AG10803 (cell line): ENCODE measurements around the gene DSCAML1.
"Not testable (repeated sequence)": the region's sequence is repeated elsewhere in the genome, so short reads cannot be mapped to it uniquely, and the experiment has no call there.

Experiments used
- DNase-seq: peaks from one replicate; pipeline ENCODE4 v3.0.0; 2010; ENCODE audit warnings: low read depth
- H3K4me3 ChIP-seq: 2 replicates; pipeline ENCODE4 v1.5.1; 2011; ENCODE audit warnings: mild to moderate bottlenecking, low read length, control low read depth
- TF ChIP-seq, protein P1 (sequence below): conservative IDR thresholded peaks from 2 replicates; pipeline ENCODE4 v1.5.1; 2011; ENCODE audit warnings: mild to moderate bottlenecking, low read length, control low read depth, inconsistent platforms

The DSCAML1 gene

GRCh38 chr11:117461396-117462182, 335.4 kb downstream of the DSCAML1 start:
- no peak overlapping the region for H3K4me3 ChIP-seq
- TF ChIP-seq, protein P1, sequence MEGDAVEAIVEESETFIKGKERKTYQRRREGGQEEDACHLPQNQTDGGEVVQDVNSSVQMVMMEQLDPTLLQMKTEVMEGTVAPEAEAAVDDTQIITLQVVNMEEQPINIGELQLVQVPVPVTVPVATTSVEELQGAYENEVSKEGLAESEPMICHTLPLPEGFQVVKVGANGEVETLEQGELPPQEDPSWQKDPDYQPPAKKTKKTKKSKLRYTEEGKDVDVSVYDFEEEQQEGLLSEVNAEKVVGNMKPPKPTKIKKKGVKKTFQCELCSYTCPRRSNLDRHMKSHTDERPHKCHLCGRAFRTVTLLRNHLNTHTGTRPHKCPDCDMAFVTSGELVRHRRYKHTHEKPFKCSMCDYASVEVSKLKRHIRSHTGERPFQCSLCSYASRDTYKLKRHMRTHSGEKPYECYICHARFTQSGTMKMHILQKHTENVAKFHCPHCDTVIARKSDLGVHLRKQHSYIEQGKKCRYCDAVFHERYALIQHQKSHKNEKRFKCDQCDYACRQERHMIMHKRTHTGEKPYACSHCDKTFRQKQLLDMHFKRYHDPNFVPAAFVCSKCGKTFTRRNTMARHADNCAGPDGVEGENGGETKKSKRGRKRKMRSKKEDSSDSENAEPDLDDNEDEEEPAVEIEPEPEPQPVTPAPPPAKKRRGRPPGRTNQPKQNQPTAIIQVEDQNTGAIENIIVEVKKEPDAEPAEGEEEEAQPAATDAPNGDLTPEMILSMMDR: no peak
- no peak for DNase-seq

- TF ChIP-seq, protein P1: no peak
- no peak overlapping the region for H3K4me3 ChIP-seq
- DNase-seq: no peak
These were observed 337.1 kb downstream of the DSCAML1 start for GRCh38 chr11:117459979-117460300.

DNA sequence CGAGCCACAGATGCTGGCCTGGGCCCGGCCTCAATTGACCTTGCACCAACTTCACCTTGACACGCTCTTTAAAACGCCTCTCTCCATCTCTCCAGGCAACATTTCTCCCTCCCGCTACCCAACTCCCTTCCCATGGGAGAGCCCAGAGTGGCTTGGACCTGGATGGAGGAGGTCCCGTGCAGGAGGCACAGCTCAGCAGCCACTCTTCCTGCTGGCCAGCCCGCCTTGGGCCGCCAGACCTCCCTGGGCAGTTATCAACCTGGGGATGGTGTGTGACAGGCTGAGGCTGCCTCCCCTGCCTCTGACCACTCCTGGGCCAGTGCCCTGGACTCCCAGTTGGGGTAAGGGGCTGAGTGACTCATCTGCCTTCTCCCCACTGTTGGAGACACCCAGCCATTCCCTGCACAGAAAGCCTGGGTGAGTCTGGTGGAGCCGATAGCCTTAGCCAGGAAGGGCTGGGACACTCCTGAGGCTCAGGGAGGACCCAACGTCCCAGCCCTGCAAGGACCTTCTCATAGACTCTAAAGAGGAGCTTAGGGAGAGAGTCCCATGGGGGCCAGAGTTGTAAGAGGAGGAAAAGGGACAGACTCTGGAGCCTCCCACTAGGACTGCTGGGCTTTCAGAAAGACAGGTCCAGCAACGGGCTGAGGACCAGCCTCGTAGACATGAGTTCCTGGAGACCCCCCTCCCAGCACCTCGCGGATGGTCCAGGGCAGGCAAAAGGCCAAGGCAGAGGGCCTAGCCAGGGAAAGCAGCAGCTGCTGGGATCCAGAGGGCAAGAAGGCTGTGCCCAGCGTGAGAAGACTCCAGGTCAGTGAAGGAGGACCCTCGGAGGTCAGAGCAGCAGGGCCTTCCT, 337.7 kb downstream of the DSCAML1 start:
- TF ChIP-seq, protein P1: no peak
- no peak for DNase-seq
- H3K4me3 ChIP-seq: no peak overlapping the region

DNA sequence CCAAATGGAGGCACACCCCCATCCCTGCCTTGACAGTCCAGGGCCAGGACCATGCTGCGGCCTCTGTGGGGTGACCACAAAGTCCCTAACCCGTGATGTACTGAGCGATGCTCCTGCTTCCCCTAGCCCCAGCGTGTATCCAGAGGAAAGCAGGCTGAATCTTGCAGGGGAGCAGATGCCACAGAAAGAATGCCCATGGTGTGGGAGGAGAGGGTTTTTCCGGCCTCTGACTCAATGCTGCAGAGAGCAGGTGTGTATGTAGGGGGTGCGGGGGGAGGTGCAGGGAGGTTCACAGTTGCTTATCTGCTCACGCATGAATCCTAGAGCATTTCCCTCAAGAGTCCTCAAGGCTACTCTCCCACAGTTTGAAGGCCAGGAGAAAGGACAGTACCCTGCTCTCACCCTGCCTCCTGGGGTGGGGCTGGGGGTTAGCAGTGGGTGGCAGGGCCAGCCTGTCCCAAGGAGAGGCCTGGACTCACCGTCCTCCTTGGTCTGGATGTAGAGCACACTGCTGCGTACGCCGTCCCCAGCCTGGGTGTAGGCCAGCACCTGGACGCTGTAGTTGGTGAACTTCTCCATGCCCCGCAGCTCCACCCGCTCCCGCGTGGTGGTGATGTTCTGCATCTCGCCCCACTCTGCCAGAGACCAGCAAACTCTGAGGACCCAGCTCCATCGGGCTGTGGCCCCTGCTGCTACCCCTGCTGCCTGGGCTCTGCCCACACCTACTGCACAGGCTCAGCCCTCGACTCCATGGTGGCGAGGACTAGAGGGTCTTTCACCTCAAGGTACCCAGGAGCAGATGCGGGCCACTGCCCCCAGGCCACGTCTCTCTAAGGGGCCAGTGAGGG, 338.5 kb downstream of the DSCAML1 start:
- no peak for DNase-seq
- no peak overlapping the region for H3K4me3 ChIP-seq
- TF ChIP-seq, protein P1: no peak

GRCh38 chr11:117457835-117458234, 339.2 kb downstream of the DSCAML1 start:
- TF ChIP-seq, protein P1: no peak
- no peak for DNase-seq
- no peak overlapping the region for H3K4me3 ChIP-seq

DNA sequence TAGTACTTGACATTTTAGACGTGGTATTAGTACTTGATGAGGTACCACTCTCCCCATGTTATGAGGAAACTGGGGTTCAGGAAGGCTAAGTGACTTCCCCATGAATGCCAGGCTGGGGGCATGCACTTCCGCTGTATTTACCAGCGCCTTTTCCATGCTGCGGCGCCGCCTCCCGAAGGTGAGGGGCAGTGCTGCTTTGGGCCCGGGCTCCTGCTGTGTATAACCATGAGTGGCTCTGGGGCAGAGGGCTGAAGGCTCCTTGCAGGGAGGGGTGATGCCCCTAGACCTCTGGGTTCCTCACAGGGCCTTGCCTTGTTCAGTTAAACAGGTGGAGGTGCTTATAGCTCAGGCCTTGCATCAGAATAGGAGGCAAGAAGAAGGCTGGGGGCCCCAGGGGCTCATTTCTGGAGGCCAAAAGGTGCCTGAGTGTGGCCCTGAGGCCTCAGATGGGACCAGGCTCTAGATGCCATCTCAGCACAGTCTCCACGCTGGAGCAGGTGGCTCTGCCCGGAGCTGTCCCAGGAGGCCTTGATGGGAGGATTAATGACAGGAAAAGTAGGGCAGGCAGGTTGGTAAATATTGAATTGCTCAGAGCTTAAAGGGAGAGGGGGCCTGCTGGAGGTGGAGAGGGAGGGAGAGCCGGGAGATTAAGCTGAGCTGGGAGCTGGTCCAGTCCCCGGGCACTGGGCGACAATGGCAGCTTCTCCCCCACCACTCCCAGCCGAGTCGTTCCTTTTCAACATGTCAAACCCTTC, 339.8 kb downstream of the DSCAML1 start:
- no peak for DNase-seq
- TF ChIP-seq, protein P1: no peak
- no peak overlapping the region for H3K4me3 ChIP-seq

DNA sequence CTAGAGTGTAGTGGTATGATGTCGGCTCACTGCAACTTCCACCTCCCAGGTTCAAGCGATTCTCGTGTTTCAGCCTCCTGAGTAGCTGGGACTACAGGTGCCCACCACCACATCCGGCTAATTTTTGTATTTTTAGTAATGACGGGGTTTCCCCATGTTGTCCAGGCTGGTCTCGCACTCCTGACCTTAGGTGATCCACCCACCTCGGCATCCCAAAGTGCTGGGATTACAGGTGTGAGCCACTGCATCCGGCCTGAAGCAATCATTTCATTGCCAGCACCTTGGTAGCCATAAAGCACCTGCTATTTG, 340.3 kb downstream of the DSCAML1 start:
- not testable (repeated sequence) for DNase-seq, H3K4me3 ChIP-seq
